ENCODE measurements around the gene CHPF2.

CHPF2 gene

GRCh38 chr7:151271699-151272355 is 39.5 kb downstream of the CHPF2 start:
- no peak for DNase-seq

GRCh38 chr7:151272405-151272804 is 40.1 kb downstream of the CHPF2 start:
- no peak for DNase-seq

- no peak for DNase-seq
Observed at GRCh38 chr7:151272877-151273276, 40.6 kb downstream of the CHPF2 start.

- DNase-seq = no peak
Observed at GRCh38 chr7:151273651-151274390, 41.5 kb downstream of the CHPF2 start.

- DNase-seq = no peak
Observed at GRCh38 chr7:151274396-151274795, 42.1 kb downstream of the CHPF2 start.

DNA sequence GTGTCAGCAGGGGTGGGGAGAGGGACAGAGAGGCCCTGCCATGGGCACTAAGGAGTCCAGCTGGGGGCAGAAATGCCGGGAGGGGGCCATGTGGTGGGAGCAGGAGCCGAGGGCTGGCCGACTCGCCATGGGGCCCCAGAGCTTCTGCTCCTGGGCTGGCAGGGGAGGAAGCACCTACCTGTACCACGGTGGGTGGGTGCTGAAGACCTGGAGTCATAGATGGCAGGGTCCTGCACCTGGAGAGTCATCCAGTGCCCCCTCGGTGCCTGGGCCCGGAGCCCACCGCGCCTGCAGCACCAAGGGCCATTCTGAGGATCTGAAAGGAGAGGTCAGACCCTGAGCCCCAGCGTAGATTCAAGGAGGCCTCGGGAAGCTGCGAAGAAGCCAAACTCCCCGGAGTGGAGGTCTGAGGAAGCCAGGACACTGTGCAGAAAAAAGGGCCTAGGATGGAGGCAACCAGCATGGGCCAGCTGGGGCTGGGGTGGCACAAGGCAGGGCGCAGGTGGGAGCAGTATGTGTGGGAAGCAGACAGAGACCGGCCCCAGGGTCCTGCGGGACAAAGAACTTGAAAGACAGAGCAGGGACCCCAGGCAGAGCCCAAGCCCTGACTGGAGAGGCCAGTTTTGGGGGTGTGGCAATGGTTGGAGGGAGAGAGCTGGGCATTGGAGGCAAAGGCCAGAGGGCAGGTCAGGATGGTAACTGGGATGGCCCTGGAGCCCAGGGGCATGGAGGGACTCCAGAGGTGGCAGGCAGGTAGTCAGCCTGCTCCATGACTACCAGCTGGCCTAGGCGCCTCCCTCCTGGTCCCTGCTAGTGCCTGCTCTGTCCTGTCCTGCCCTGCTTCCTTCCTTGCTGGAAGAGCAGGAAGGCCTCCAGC is 42.9 kb downstream of the CHPF2 start:
- no peak for DNase-seq

DNA sequence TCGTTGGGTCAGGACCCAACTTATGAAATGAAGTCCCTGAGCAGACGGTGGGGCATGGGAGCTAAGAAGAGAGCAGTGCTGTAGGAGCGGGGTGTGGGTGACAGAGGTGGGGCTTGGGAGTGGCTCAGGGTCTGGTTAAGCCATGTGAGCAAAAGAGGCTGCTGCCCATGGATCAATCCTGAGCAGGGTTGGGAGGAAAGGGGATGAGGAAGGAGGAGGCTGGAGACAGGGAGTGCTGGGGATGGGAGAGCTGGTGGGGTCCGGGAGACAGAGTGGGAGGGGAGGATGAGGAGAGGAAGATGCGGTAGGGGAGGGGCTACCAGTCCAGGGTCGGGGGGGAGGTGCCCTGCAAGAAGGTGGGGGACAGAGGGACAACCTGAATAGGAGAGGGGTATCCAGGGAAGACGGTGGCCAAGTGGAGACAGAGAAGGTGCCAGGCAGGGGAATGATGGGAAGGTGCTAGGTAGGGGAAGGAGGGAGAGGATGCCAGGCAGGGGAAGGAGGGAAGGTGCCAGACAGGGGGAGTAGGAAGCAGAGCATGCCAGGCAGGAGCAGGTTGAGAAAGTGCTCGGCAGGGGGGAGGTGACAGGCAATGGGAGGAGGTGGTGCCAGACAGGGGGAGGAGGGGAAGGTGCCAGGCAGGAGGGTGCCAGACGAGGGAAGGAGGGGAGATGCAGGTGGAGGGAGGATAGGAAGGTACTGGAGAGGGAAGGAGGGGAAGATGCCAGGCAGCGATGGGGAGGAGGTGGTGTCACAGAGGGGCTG is 43.7 kb downstream of the CHPF2 start:
- DNase-seq = no peak

DNA sequence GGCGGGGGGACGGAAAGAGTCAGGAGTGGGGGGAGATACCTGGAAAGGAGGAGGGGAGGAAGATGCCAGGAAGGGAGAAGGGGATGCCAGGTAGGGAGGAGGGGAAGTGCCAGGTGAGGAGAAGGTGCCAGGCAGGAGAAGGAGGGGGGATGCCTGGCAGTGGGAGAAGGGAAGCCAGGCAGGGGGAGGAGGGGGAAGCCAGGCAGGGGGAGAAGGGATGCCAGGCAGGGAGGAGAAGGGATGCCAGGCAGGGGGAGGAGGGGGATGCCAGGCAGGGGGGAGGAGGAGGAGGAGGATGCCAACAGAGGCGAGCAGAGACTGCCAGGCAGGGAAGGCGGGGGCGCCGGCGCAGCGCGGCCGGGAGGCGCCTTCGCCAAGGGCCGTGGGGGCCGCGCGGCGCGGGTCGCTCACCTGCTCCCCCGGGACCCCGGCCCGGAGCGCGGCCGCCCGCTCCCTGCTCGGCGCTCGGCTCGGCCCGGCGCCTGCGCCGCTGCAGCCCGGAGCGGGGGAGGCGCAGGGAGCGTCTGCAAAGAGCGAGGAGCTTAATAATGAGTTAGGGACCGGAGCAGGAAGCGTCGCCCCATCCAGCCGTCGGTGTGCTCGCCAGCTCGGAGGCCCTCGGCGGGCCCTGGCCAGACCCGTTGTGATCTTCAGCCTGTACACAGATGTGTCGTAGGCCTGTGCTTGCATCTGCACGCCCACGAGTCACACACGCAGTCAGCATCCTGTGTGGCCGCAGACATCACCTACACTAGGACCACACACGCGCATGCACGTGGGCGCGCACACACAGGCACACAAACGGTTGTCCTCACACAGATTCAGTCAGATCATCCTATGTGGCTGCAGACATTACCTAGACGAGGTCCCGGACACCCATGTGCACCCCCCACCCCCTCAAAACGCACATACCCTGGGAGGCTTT is 44.6 kb downstream of the CHPF2 start:
- peak; percentile 53 for DNase-seq

- DNase-seq = no peak
Observed at GRCh38 chr7:151277631-151278030, 45.3 kb downstream of the CHPF2 start.

DNA sequence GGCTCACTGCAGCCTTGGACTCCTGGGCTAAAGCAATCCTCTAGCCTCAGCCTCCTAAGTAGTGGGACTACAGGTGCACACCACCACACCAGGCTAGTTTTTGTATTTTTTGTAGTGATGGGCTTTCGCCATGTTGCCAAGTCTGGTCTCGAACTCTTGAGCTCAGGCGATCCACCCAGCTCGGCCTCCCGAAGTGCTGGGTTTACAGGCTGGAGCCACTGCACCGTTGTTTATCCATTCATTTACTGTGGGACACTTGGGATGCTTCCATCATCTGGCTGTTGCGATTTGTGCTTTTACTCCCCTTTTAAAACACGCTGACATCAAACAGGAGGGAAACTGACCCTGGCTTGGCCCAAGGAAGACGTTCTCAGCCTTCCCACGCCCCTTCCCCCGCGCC is 46.7 kb downstream of the CHPF2 start:
- no peak for DNase-seq

- no peak for DNase-seq
Observed at GRCh38 chr7:151279868-151280267, 47.6 kb downstream of the CHPF2 start.

GRCh38 chr7:151280388-151281019 is 48.2 kb downstream of the CHPF2 start:
- no peak for DNase-seq

DNA sequence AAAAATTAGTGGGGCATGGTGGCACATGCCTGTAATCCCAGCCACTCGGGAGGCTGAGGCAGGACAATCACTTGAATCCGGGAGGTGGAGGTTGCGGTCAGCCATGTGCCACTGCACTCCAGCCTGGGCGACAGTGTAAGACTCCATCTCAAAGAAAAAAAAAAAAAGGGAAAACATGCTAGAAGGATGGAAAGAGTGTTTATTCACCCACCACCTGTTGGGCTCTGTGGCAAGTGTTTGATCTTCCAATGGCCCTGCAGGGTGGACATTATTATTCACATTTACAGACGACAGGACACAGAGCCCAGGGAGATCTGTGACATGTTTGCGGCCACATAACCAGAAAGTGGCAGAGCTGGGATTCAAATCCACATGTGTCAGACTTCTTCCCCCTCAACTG is 49.4 kb downstream of the CHPF2 start:
- DNase-seq = no peak

DNA sequence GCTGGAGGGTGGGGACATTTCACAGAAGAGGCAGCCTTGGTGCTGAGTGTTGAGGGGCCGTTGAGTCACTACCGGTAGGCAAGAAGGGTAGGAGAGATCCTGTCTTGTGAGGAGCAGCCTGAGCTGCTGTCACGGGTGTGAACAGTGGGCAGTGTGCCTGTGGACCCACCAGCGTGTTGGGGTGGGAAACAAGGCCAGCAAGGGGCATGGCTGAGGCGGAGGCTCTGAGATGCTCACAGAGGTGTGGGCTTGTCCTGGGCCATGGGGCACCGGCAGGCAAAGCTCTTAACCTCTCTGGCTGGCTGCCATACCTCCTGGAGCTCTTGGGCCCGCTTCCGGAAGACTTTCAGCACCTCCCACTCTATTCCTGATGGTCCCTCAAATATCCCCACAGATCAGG is 49.8 kb downstream of the CHPF2 start:
- no peak for DNase-seq

GRCh38 chr7:151283302-151283701 is 51.0 kb downstream of the CHPF2 start:
- no peak for DNase-seq

- DNase-seq = no peak
Observed at GRCh38 chr7:151286148-151286547, 53.9 kb downstream of the CHPF2 start.
